ENCODE results near the gene RSRP1.
"Not testable (repeated sequence)": the region's sequence is repeated elsewhere in the genome, so short reads cannot be mapped to it uniquely, and the experiment has no call there.

The RSRP1 gene

GRCh38 chr1:25256578-25256965, 9.3 kb upstream of the RSRP1 start:
- DNase-seq (ENCODE audit: low spot score), result no peak

- no peak for DNase-seq (ENCODE audit: low spot score)
Measured at GRCh38 chr1:25255706-25256577, 8.7 kb upstream of the RSRP1 start.

DNA sequence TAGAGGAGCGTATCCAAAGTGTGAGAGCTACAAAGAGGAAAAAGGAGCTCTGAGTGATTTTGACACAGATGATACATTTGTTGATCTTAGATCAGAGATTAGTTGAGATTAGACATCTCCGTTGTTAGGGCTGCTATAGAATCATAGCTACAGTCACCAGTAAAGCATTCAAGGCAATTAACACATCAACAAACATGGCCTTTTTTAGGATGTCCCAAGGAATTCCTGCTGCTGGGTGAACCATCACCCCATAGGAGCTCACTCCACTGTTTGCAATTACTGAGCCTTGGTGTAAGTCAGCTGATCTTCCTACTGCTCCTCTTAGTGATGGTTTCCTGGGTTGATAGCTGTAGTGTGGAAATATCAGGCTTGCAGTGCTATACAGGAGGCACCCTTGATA, 6.7 kb upstream of the RSRP1 start:
- DNase-seq (ENCODE audit: low spot score), result peak; percentile 72

GRCh38 chr1:25247829-25248754, 838 bp upstream of the RSRP1 start:
- DNase-seq (ENCODE audit: low spot score), result no peak

DNA sequence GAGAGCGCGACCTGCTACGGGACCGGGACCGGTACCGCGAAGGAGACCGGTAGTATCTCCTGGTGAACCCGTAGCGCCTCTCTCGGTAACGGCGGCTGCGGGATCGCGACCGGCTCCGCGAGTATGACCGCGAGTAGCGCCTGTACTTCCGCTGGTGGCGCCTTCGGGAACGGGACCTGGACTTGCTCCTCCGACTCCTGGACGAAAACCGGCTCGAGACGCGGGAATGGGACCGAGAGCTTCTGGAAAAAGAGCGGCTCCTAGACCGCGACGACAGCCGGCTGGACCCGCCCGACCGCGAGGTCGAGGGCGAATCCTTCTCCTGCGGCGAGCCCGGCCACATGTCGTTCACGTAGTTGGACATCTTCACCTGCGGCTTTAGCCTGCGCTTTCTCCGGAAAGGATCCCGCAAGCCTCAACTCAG, 642 bp downstream of the RSRP1 start:
- no peak for DNase-seq (ENCODE audit: low spot score)

DNA sequence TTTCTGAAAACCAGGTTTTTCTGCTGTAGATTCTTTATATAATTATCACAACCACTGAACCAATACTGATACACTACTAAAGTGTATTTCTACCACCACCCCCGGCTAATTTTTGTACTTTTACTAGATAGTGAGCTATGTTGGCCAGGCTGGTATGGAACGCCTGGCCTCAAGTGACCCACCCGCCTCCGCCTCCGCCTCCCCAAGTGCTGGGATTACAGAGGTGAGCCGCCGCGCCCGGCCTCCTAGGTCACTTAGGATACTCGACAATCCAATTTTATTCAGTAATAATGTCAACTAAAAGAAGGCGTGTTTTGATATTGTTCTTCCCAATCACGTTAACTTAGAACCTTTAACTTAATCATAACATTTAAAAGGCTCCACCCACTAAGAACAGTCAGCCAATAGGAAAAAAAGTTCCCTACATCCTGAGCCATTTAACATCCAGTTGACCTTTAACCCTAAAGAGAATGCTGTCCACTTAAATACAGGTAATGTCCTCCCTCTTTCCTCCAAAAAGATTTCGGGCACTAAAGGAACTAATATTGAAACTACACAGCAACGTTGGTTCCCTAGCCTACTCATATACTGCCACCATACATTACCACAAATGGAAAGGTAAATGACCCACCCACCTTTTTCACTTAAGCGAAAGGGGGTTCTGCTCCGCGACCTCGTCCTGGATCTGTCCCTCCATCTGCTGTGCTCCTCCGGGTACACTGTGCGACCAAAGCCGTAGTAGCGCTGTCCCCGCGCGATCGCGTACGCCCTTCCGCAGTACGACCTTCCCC, 1.2 kb downstream of the RSRP1 start:
- peak; percentile 52 for DNase-seq (ENCODE audit: low spot score)

GRCh38 chr1:25245393-25245792, 1.9 kb downstream of the RSRP1 start:
- DNase-seq (ENCODE audit: low spot score), result no peak

DNA sequence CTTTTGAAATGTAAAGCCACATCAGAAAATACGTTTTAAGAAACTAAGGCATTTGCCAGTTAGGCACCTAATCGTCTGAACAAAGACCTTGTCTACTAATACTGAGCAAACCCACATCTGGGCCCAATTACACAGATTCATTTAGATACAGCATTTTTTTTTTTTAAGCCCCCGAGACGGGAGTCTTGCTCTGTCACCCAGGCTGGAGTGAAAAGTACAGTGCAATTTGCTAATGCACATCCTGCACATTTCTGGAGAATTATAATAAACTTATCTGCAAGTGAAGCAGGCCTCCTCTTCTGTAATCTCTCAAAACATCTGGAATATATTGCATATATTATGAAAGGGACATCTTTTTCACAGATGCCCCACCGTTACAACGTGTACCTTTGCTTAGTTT, 3.3 kb downstream of the RSRP1 start:
- DNase-seq (ENCODE audit: low spot score), result no peak

GRCh38 chr1:25239681-25240541, 7.3 kb downstream of the RSRP1 start:
- peak; percentile 94 for DNase-seq (ENCODE audit: low spot score)

GRCh38 chr1:25238046-25238445, 9.2 kb downstream of the RSRP1 start:
- DNase-seq (ENCODE audit: low spot score), result no peak

DNA sequence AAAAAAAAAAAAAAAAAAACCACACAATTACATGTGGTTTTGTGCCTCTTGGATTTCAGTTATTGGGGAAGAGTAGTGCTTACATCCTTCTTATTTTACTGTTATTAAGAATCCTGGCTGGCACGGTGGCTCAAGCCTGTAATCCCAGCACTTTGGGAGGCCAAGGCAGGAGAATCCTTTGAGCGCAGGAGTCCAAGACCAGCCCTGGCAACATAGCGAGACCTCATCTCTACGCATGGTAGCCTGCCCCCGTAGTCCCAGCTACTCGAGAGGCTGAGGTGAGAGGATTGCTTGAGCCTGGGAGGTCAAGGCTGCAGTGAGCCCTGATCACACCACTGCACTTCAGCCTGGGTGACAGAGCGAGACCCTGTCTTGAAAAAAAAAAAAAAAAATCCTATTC, 11.0 kb downstream of the RSRP1 start:
- not testable (repeated sequence) for DNase-seq (ENCODE audit: low spot score)

- DNase-seq (ENCODE audit: low spot score), result not testable (repeated sequence)
Measured at GRCh38 chr1:25235411-25235810, 11.8 kb downstream of the RSRP1 start.

DNA sequence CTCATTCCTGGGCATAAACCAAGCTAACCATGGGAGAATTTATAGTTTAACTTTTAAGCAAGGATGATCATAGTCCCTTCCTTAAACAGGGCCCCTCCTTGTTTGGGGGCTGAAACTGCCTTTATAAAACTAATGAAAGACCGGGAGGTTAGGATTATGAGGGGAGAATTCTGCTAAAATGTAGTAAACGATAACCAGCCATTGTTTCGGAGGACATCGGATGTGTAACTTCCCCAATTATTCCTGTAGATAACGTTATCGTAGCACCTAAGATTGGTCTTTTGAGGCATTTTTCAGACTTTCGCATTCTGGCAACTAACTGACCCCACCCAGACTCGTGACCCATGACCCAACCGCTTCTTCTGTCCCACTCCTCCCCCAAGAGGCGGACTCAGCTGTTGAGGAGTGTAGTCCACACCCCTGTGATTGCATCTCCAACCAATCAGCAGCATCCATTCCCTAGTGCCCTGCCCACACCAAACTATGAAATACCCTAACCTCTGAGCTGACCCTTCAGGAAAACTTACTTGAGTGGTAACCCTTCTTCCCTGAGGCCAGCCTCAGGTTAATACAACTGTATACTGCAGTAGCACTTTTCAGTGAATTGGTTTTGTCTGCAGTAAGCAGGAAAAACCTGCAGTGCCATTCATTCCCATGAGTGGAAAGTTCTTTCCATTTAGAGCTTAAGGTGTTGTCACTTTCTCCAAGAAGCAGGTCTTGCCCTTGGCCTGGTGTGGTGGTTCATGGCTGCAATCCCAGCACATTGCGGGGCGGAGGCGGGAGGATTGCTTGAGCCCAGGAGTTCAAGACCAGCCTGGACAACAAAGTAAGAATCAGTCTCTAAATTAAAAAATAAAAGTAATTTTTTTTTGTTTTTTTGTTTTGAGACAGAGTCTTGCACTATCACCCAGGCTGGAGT, 14.1 kb downstream of the RSRP1 start:
- peak; percentile 86 for DNase-seq (ENCODE audit: low spot score)

- DNase-seq (ENCODE audit: low spot score), result peak; percentile 93
Measured at GRCh38 chr1:25232027-25232865, 15.0 kb downstream of the RSRP1 start, which contains the start of gene SYF2. SYF2 (minus strand) TSS chr1:25232502; CDS start chr1:25232467, 35 bp downstream.

- DNase-seq (ENCODE audit: low spot score), result no peak
Measured at GRCh38 chr1:25223471-25223870, 23.8 kb downstream of the RSRP1 start.

- no peak for DNase-seq (ENCODE audit: low spot score)
Measured at GRCh38 chr1:25222606-25223005, 24.6 kb downstream of the RSRP1 start.

DNA sequence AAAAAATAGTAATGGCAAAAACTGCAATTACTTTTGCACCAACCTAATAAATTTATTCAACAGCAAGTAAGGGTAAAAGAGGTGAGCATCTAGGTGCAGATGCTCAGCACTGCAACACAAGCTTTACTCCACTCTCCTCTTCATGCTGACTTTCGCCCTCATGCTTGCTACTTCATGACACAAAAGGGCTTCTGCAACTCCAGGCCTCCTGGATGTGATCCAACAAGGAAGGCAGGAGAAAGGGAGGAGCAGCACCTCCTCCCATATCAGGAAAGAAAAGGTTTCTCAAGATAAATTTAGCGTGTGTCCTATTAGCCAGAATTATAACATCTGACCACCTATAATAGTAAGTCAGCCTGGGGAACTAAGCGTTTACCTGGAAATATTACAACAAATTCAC, 26.6 kb downstream of the RSRP1 start:
- DNase-seq (ENCODE audit: low spot score), result no peak

- no peak for DNase-seq (ENCODE audit: low spot score)
Measured at GRCh38 chr1:25219661-25220251, 27.5 kb downstream of the RSRP1 start.

Measured in kidney tubule cell (primary cell).